Fibroblast of lung (primary cell): ENCODE measurements around the gene AFAP1. TPM values are rescaled to one million over a fixed set of nuclear protein-coding genes. Genes with fewer than 3 reads are reported as not detected.

Experiments
- DNase-seq, 2 donors: peaks; one replicate each; pipeline versions ENCODE4 v3.0.0 to v3.0.0-alpha.2; 2010; ENCODE audit warnings: low read depth in 2 of 2
- H2AFZ ChIP-seq: 2 replicates; pipeline ENCODE4 v1.5.1; 2012; ENCODE audit warnings: low read length, control low read depth, inconsistent platforms
- H3K27ac ChIP-seq: 2 replicates; pipeline ENCODE4 v1.5.1; 2011; ENCODE audit warnings: low read length, control low read depth; ENCODE audit not compliant: insufficient read depth
- H3K27me3 ChIP-seq: 2 replicates; pipeline ENCODE4 v1.5.1; 2011; ENCODE audit warnings: mild to moderate bottlenecking, low read length; ENCODE audit not compliant: control insufficient read depth, insufficient read depth
- H3K36me3 ChIP-seq: 2 replicates; pipeline ENCODE4 v1.5.1; 2011; ENCODE audit warnings: low read length; ENCODE audit not compliant: control insufficient read depth, insufficient read depth
- H3K4me1 ChIP-seq: 2 replicates; pipeline ENCODE4 v1.5.1; 2011; ENCODE audit warnings: low read length; ENCODE audit not compliant: control insufficient read depth, insufficient read depth; ENCODE audit errors: extremely low read depth
- H3K4me2 ChIP-seq: 2 replicates; pipeline ENCODE4 v1.5.1; 2011; ENCODE audit warnings: low read length, control low read depth; ENCODE audit not compliant: insufficient read depth; ENCODE audit errors: extremely low read depth
- H3K4me3 ChIP-seq, 4 experiments: fragments of 200-600 bp in 1 of 4; sonication (generic) in 1 of 4; replicated peaks in 1 of 4; 2 replicates each; pipeline ENCODE4 v1.5.1; 2011 to 2016; ENCODE audit warnings: low read length in 4 of 4, low read depth in 3 of 4, mild to moderate bottlenecking in 3 of 4, control low read depth in 2 of 4, inconsistent platforms in 1 of 4, mixed read lengths in 1 of 4; ENCODE audit not compliant: insufficient read depth in 1 of 4; ENCODE audit errors: control extremely low read depth in 1 of 4
- H3K79me2 ChIP-seq: 2 replicates; pipeline ENCODE4 v1.5.1; 2012; ENCODE audit warnings: mild to moderate bottlenecking, low read length, inconsistent platforms; ENCODE audit not compliant: control insufficient read depth, insufficient read depth
- H3K9ac ChIP-seq: 2 replicates; pipeline ENCODE4 v1.5.1; 2011; ENCODE audit warnings: mild to moderate bottlenecking, low read length, control low read depth; ENCODE audit not compliant: insufficient read depth
- H3K9me3 ChIP-seq: 2 replicates; pipeline ENCODE4 v1.5.1; 2012; ENCODE audit warnings: low read depth, low read length; ENCODE audit not compliant: control insufficient read depth, insufficient read depth
- H4K20me1 ChIP-seq: 2 replicates; pipeline ENCODE4 v1.5.1; 2011; ENCODE audit warnings: low read length; ENCODE audit not compliant: control insufficient read depth, insufficient read depth; ENCODE audit errors: extremely low read depth
- CTCF ChIP-seq, 2 donors: IDR thresholded peaks in 1 of 2; conservative IDR thresholded peaks in 1 of 2; 1 replicate in 1 of 2; 2 replicates in 1 of 2; pipeline ENCODE4 v1.5.1; 2011 to 2012; ENCODE audit warnings: low read length in 2 of 2, control low read depth in 1 of 2, inconsistent platforms in 1 of 2, low read depth in 1 of 2, mild to moderate bottlenecking in 1 of 2
- EZH2 ChIP-seq: IDR thresholded peaks from 2 replicates; pipeline ENCODE4 v1.5.1; 2012; ENCODE audit warnings: low read length, control low read depth, mild to moderate bottlenecking; ENCODE audit errors: missing control alignments
- polyA plus RNA-seq, 2 donors: library from polyadenylated mRNA; depleted of rRNA in 1 of 2; stranded (reverse) in 1 of 2; unstranded in 1 of 2; fragments of >200 nt; gene quantifications; 2 replicates each; pipeline ENCODE4 v1.2.1, GENCODE V29; 2011 to 2012; ENCODE audit warnings: missing spikeins in 1 of 2
- total RNA-seq: library from RNA; depleted of rRNA; stranded (reverse); fragments of >200 nt; gene quantifications from 2 replicates; pipeline ENCODE4 v1.2.1, GENCODE V29; 2014

Gene AFAP1
- total and polyA plus RNA-seq, 2 donors (not counting 1 experiment from before 2014, with no cell fraction given), result 21.8 to 30.1 TPM

- H3K79me2 ChIP-seq, result peaks cover 2% of the 10 kb centered on the region
- peaks cover 29% of the 10 kb centered on the region for H3K4me1 ChIP-seq
- no peak overlapping the region for H3K4me3 ChIP-seq
- H3K4me2 ChIP-seq, result no peak overlapping the region
- peaks cover 31% of the 10 kb centered on the region for H3K36me3 ChIP-seq
- TF ChIP-seq EZH2, result no peak
- TF ChIP-seq CTCF (conservative IDR thresholded peaks at IDR 0.05 in 1 of 2, IDR thresholded peaks at IDR 0.05 in 1 of 2; ENCODE audit: low read depth in 1 of 2, low read length in 2 of 2), result no peak
- no peak overlapping the region for H2AFZ ChIP-seq
- H3K9ac ChIP-seq, result no peak overlapping the region
- H3K27me3 ChIP-seq, result no peaks in the 10 kb centered on the region
- no peak overlapping the region for H3K27ac ChIP-seq
- no peak for DNase-seq
- no peaks in the 10 kb centered on the region for H3K9me3 ChIP-seq
- no peaks in the 10 kb centered on the region for H4K20me1 ChIP-seq
These were observed 162.5 kb downstream of the AFAP1 start for GRCh38 chr4:7777017-7777710.

- Histone ChIP-seq H2AFZ (no peak overlapping the region), H3K4me2 (no peak overlapping the region), H3K4me3 (no peak overlapping the region), H4K20me1 (no peaks in the 10 kb centered on the region), H3K79me2 (peaks cover 2% of the 10 kb centered on the region), H3K27me3 (no peaks in the 10 kb centered on the region), H3K9ac (no peak overlapping the region), H3K36me3 (peaks cover 43% of the 10 kb centered on the region), H3K9me3 (no peaks in the 10 kb centered on the region), H3K27ac (no peak overlapping the region), H3K4me1 (peaks cover 19% of the 10 kb centered on the region)
- TF ChIP-seq EZH2 (no peak), CTCF (conservative IDR thresholded peaks at IDR 0.05 in 1 of 2, IDR thresholded peaks at IDR 0.05 in 1 of 2; ENCODE audit: low read depth in 1 of 2, low read length in 2 of 2) (no peak)
- no peak for DNase-seq
These were observed 164.3 kb downstream of the AFAP1 start for GRCh38 chr4:7775396-7775795.

- H3K4me1 ChIP-seq, result peaks cover 16% of the 10 kb centered on the region
- no peak overlapping the region for H3K4me3 ChIP-seq
- no peak overlapping the region for H3K4me2 ChIP-seq
- no peak overlapping the region for H3K9ac ChIP-seq
- no peak overlapping the region for H2AFZ ChIP-seq
- no peaks in the 10 kb centered on the region for H3K9me3 ChIP-seq
- peaks cover 2% of the 10 kb centered on the region for H3K79me2 ChIP-seq
- DNase-seq, result no peak
- no peak for TF ChIP-seq CTCF (conservative IDR thresholded peaks at IDR 0.05 in 1 of 2, IDR thresholded peaks at IDR 0.05 in 1 of 2; ENCODE audit: low read depth in 1 of 2, low read length in 2 of 2)
- TF ChIP-seq EZH2, result no peak
- H3K36me3 ChIP-seq, result peaks cover 43% of the 10 kb centered on the region
- no peaks in the 10 kb centered on the region for H3K27me3 ChIP-seq
- no peaks in the 10 kb centered on the region for H4K20me1 ChIP-seq
- H3K27ac ChIP-seq, result no peak overlapping the region
These were observed 165.1 kb downstream of the AFAP1 start for GRCh38 chr4:7774301-7775294.
